ENCODE results near the gene LINS1. TPM values are rescaled to one million over a fixed set of nuclear protein-coding genes. Genes with fewer than 3 reads are reported as not detected.

The LINS1 gene
- total RNA-seq, 1 experiment from 2014 or later = 13.6 TPM

DNA sequence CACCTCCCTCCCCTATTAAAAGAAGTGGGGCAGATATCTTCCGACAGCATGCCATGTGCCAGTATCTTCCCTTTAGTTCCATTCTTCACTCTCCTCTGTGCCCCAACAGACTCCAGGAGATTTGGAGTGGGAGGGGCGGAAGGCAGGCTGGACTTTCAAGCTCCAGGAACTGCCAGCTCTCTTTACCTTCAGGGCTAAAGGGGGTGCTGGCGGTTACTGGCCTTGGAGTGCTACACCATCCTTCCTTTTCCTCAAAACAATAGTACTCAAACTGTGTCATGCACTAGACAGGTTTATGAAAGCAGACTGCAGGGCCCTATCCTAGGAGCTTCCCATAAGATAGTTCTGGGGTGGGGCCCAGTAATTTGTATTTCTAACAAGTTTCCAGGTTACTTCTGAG is 6.0 kb downstream of the LINS1 start:
- peaks cover 4% of the 10 kb centered on the region; the same call in 1 of the 2 replicates for H3K9me3 ChIP-seq (ENCODE audit: control insufficient read depth, insufficient read depth, low read depth, low read length)
- intact Hi-C loops (cut with micrococcal nuclease; ENCODE audit: unreplicated experiment) (loop anchor here (10.0 kb wide), 1 partner anchor 251 kb away; the partner anchor contains the start of gene ADAMTS17), in situ Hi-C loops (cut with HindIII; ENCODE audit: low pct_unique_long_range_greater_than_20kb, low sequenced_read_pairs) (no loop called here)
- H3K27ac ChIP-seq (ENCODE audit: low read length) = no peak overlapping the region
- CTCF ChIA-PET = no interaction called here
- DNase-seq (ENCODE audit: low read depth, low spot score) = no peak
- TF ChIP-seq, protein P1, sequence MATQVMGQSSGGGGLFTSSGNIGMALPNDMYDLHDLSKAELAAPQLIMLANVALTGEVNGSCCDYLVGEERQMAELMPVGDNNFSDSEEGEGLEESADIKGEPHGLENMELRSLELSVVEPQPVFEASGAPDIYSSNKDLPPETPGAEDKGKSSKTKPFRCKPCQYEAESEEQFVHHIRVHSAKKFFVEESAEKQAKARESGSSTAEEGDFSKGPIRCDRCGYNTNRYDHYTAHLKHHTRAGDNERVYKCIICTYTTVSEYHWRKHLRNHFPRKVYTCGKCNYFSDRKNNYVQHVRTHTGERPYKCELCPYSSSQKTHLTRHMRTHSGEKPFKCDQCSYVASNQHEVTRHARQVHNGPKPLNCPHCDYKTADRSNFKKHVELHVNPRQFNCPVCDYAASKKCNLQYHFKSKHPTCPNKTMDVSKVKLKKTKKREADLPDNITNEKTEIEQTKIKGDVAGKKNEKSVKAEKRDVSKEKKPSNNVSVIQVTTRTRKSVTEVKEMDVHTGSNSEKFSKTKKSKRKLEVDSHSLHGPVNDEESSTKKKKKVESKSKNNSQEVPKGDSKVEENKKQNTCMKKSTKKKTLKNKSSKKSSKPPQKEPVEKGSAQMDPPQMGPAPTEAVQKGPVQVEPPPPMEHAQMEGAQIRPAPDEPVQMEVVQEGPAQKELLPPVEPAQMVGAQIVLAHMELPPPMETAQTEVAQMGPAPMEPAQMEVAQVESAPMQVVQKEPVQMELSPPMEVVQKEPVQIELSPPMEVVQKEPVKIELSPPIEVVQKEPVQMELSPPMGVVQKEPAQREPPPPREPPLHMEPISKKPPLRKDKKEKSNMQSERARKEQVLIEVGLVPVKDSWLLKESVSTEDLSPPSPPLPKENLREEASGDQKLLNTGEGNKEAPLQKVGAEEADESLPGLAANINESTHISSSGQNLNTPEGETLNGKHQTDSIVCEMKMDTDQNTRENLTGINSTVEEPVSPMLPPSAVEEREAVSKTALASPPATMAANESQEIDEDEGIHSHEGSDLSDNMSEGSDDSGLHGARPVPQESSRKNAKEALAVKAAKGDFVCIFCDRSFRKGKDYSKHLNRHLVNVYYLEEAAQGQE (IDR thresholded peaks at IDR 0.05; ENCODE audit: insufficient read depth in 1 of 2, low read depth in 2 of 2, low read length in 1 of 2) = no peak
- TF ChIP-seq POLR2AphosphoS5 (IDR thresholded peaks at IDR 0.05; ENCODE audit: low read depth, low read length) (no peak), SIN3A (IDR thresholded peaks at IDR 0.05; ENCODE audit: borderline replicate concordance, insufficient read depth, low read depth, low read length) (no peak), TCF7L2 (IDR thresholded peaks at IDR 0.05; ENCODE audit: low read depth, low read length) (no peak)
- TF ChIP-seq, protein P2, sequence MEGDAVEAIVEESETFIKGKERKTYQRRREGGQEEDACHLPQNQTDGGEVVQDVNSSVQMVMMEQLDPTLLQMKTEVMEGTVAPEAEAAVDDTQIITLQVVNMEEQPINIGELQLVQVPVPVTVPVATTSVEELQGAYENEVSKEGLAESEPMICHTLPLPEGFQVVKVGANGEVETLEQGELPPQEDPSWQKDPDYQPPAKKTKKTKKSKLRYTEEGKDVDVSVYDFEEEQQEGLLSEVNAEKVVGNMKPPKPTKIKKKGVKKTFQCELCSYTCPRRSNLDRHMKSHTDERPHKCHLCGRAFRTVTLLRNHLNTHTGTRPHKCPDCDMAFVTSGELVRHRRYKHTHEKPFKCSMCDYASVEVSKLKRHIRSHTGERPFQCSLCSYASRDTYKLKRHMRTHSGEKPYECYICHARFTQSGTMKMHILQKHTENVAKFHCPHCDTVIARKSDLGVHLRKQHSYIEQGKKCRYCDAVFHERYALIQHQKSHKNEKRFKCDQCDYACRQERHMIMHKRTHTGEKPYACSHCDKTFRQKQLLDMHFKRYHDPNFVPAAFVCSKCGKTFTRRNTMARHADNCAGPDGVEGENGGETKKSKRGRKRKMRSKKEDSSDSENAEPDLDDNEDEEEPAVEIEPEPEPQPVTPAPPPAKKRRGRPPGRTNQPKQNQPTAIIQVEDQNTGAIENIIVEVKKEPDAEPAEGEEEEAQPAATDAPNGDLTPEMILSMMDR (IDR thresholded peaks at IDR 0.05) = no peak
- POLR2A ChIA-PET = no interaction called here
- no peak overlapping the region for H3K4me3 ChIP-seq (ENCODE audit: low read depth in 2 of 2, low read length in 2 of 2)
- ATAC-seq = no peak
- H3K36me3 ChIP-seq (ENCODE audit: control insufficient read depth, insufficient read depth, low read length) = no peaks in the 10 kb centered on the region
- H3K27me3 ChIP-seq (ENCODE audit: control insufficient read depth, insufficient read depth, low read length) = no peaks in the 10 kb centered on the region
- H3K4me1 ChIP-seq (ENCODE audit: control insufficient read depth, insufficient read depth, low read length) = peaks cover 7% of the 10 kb centered on the region
- BruUV-seq (replicated peaks) = no TSS peak

DNA sequence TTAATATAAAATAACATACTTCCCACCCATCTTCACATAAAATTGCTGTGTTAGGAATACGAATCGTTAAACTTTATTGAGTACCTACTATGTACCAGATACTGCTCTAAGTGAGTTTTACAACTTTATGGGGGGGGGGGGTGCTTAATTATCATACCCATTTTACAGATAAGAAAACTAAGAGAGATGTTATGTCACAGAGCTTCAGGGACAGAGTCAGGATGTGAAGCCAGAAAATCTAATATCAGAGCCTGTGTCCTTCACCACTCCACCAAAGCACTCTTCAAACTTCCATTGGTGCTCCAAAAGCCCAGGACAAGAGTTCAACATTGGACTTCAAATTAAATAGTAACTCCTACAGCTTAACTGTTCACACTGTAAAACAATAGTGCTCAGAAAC is 8.6 kb downstream of the LINS1 start:
- H3K27me3 ChIP-seq (ENCODE audit: control insufficient read depth, insufficient read depth, low read length) = no peaks in the 10 kb centered on the region
- H3K4me3 ChIP-seq (ENCODE audit: low read depth in 2 of 2, low read length in 2 of 2) = no peak overlapping the region
- ATAC-seq (no peak), DNase-seq (ENCODE audit: low read depth, low spot score) (no peak)
- H3K27ac ChIP-seq (ENCODE audit: low read length) = no peak overlapping the region
- peaks cover 26% of the 10 kb centered on the region; the same call in 1 of the 2 replicates for H3K9me3 ChIP-seq (ENCODE audit: control insufficient read depth, insufficient read depth, low read depth, low read length)
- BruUV-seq (replicated peaks) = no TSS peak
- no peaks in the 10 kb centered on the region for H3K36me3 ChIP-seq (ENCODE audit: control insufficient read depth, insufficient read depth, low read length)
- ChIA-PET CTCF (no interaction called here), POLR2A (interaction anchor here (0.6 kb wide), 1 partner anchor 40 kb away, joined by 3 read pairs; no protein-coding TSS in a partner anchor)
- H3K4me1 ChIP-seq (ENCODE audit: control insufficient read depth, insufficient read depth, low read length) = no peaks in the 10 kb centered on the region
- intact Hi-C loops (cut with micrococcal nuclease; ENCODE audit: unreplicated experiment) = loop anchor here (10.0 kb wide), 1 partner anchor 249 kb away; the partner anchor contains the start of gene ADAMTS17
- in situ Hi-C loops (cut with HindIII; ENCODE audit: low pct_unique_long_range_greater_than_20kb, low sequenced_read_pairs) = no loop called here
- TF ChIP-seq POLR2AphosphoS5 (IDR thresholded peaks at IDR 0.05; ENCODE audit: low read depth, low read length) = no peak
- TF ChIP-seq, protein P1 (IDR thresholded peaks at IDR 0.05; ENCODE audit: insufficient read depth in 1 of 2, low read depth in 2 of 2, low read length in 1 of 2) = no peak
- TF ChIP-seq, protein P2 (IDR thresholded peaks at IDR 0.05) = no peak
- no peak for TF ChIP-seq TCF7L2 (IDR thresholded peaks at IDR 0.05; ENCODE audit: low read depth, low read length)
- TF ChIP-seq SIN3A (IDR thresholded peaks at IDR 0.05; ENCODE audit: borderline replicate concordance, insufficient read depth, low read depth, low read length) = no peak
